ENCODE results near the gene ASAP2.
A peak's percentile ranks its signal among the peaks of the same experiment; 100 is the strongest.

Gene ASAP2

GRCh38 chr2:9418746-9419145 lies 212.1 kb downstream of the ASAP2 start:
- no peak for DNase-seq (ENCODE audit: extremely low read depth in 1 of 2, low read depth in 1 of 2)

GRCh38 chr2:9419541-9419940 lies 212.9 kb downstream of the ASAP2 start:
- DNase-seq (ENCODE audit: extremely low read depth in 1 of 2, low read depth in 1 of 2), result no peak

GRCh38 chr2:9420495-9420894 lies 213.9 kb downstream of the ASAP2 start:
- no peak for DNase-seq (ENCODE audit: extremely low read depth in 1 of 2, low read depth in 1 of 2)

- DNase-seq (ENCODE audit: extremely low read depth in 1 of 2, low read depth in 1 of 2), result peak; percentile 13 to 25
Measured at GRCh38 chr2:9422321-9423099, 215.9 kb downstream of the ASAP2 start.

GRCh38 chr2:9423100-9423921 lies 216.7 kb downstream of the ASAP2 start, which contains the start of the genes CPSF3 and ITGB1BP1:
TSS of gene CPSF3 (plus strand) at chr2:9423654. CDS start at chr2:9423774, 120 bp downstream.
TSS of gene ITGB1BP1 (minus strand) at chr2:9423528. CDS start at chr2:9418697, 4,831 bp downstream.
- DNase-seq (ENCODE audit: extremely low read depth in 1 of 2, low read depth in 1 of 2), result peak; percentile 95 to 96

GRCh38 chr2:9423922-9424272 lies 217.3 kb downstream of the ASAP2 start:
- no peak for DNase-seq (ENCODE audit: extremely low read depth in 1 of 2, low read depth in 1 of 2)

- DNase-seq (ENCODE audit: extremely low read depth in 1 of 2, low read depth in 1 of 2), result no peak
Measured at GRCh38 chr2:9424447-9425164, 218.0 kb downstream of the ASAP2 start.

GRCh38 chr2:9428965-9429577 lies 222.5 kb downstream of the ASAP2 start:
- no peak for DNase-seq (ENCODE audit: extremely low read depth in 1 of 2, low read depth in 1 of 2)

GRCh38 chr2:9430316-9431293 lies 224.0 kb downstream of the ASAP2 start:
- DNase-seq (ENCODE audit: extremely low read depth in 1 of 2, low read depth in 1 of 2), result no peak

- DNase-seq (ENCODE audit: extremely low read depth in 1 of 2, low read depth in 1 of 2), result no peak
Measured at GRCh38 chr2:9434489-9434888, 227.9 kb downstream of the ASAP2 start.

- no peak for DNase-seq (ENCODE audit: extremely low read depth in 1 of 2, low read depth in 1 of 2)
Measured at GRCh38 chr2:9439536-9439935, 232.9 kb downstream of the ASAP2 start.

- DNase-seq (ENCODE audit: extremely low read depth in 1 of 2, low read depth in 1 of 2), result no peak
Measured at GRCh38 chr2:9440058-9440727, 233.6 kb downstream of the ASAP2 start.

GRCh38 chr2:9441556-9441955 lies 234.9 kb downstream of the ASAP2 start:
- no peak for DNase-seq (ENCODE audit: extremely low read depth in 1 of 2, low read depth in 1 of 2)

GRCh38 chr2:9443526-9443925 lies 236.9 kb downstream of the ASAP2 start:
- DNase-seq (ENCODE audit: extremely low read depth in 1 of 2, low read depth in 1 of 2), result no peak

- no peak for DNase-seq (ENCODE audit: extremely low read depth in 1 of 2, low read depth in 1 of 2)
Measured at GRCh38 chr2:9445089-9445488, 238.5 kb downstream of the ASAP2 start.

- no peak for DNase-seq (ENCODE audit: extremely low read depth in 1 of 2, low read depth in 1 of 2)
Measured at GRCh38 chr2:9451231-9451630, 244.6 kb downstream of the ASAP2 start.
